Endothelial cell of umbilical vein (primary cell): ENCODE results near the gene LCE3B.

Experiments
- CTCF ChIP-seq, 2 donors: IDR thresholded peaks; 1 replicate in 1 of 2; 2 replicates in 1 of 2; pipeline ENCODE4 v1.5.1; 2011; ENCODE audit warnings: low read length in 2 of 2, mild to moderate bottlenecking in 2 of 2, moderate library complexity in 2 of 2, control low read depth in 1 of 2, inconsistent platforms in 1 of 2, low read depth in 1 of 2; ENCODE audit not compliant: insufficient read depth in 1 of 2; ENCODE audit errors: extremely low read depth in 1 of 2
- EZH2 ChIP-seq: IDR thresholded peaks from 2 replicates; pipeline ENCODE4 v1.6.1; 2012; ENCODE audit warnings: borderline replicate concordance, low read depth, mild to moderate bottlenecking, moderate library complexity, low read length, inconsistent platforms; ENCODE audit not compliant: severe bottlenecking
- POLR2A ChIP-seq: IDR thresholded peaks from 2 replicates; pipeline ENCODE4 v1.6.1; 2012; ENCODE audit warnings: low read depth, mild to moderate bottlenecking, control low read depth, low read length
- POLR2AphosphoS5 ChIP-seq: IDR thresholded peaks from 2 replicates; pipeline ENCODE4 v1.6.1; 2012; ENCODE audit warnings: low read depth, mild to moderate bottlenecking, control low read depth, low read length, moderate library complexity; ENCODE audit not compliant: insufficient read depth

- TF ChIP-seq POLR2A (no peak), CTCF (IDR thresholded peaks at IDR 0.05; ENCODE audit: extremely low read depth in 1 of 2, insufficient read depth in 1 of 2, low read depth in 1 of 2, low read length in 2 of 2) (no peak), EZH2 (no peak), POLR2AphosphoS5 (no peak)
Observed at GRCh38 chr1:152585586-152585985, 28.0 kb upstream of the LCE3B start.
